ENCODE measurements around the gene AMBRA1. TPM values are rescaled to one million over a fixed set of nuclear protein-coding genes. Genes with fewer than 3 reads are reported as not detected.

Gene AMBRA1
- total and polyA plus RNA-seq, 2 of the 8 experiments (the other 6 are each of a cell fraction or from before 2014, with no cell fraction given): 14.2 to 37.4 TPM

DNA sequence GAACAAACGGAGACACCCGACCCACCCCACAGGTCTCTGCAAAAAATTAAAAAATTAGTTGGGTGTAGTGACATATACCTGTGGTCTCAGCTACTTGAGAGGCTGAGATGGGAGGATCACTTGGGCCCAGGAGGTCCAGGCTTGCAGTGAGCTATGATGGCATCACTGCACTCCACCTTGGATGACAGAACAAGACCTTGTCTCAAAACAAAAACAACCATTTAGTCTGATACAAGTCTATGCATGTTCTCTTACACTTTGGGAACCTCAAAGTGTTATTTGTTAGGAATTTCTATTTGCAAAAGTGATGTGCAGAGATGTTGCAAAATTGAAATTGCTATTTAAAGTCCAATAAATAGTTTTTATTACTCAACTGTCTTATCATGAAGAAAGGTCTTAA lies 37.9 kb upstream of the AMBRA1 start (continued):
- TF ChIP-seq, protein P1, sequence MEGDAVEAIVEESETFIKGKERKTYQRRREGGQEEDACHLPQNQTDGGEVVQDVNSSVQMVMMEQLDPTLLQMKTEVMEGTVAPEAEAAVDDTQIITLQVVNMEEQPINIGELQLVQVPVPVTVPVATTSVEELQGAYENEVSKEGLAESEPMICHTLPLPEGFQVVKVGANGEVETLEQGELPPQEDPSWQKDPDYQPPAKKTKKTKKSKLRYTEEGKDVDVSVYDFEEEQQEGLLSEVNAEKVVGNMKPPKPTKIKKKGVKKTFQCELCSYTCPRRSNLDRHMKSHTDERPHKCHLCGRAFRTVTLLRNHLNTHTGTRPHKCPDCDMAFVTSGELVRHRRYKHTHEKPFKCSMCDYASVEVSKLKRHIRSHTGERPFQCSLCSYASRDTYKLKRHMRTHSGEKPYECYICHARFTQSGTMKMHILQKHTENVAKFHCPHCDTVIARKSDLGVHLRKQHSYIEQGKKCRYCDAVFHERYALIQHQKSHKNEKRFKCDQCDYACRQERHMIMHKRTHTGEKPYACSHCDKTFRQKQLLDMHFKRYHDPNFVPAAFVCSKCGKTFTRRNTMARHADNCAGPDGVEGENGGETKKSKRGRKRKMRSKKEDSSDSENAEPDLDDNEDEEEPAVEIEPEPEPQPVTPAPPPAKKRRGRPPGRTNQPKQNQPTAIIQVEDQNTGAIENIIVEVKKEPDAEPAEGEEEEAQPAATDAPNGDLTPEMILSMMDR (IDR thresholded peaks at IDR 0.05; ENCODE audit: control extremely low read depth in 1 of 3, insufficient read depth in 1 of 3, low read depth in 1 of 3, low read length in 3 of 3): no peak
- TF ChIP-seq BCL11A (IDR thresholded peaks at IDR 0.05; ENCODE audit: low read depth in 2 of 2, low read length in 2 of 2) (no peak), BRCA1 (IDR thresholded peaks at IDR 0.05; ENCODE audit: low read depth, low read length) (no peak), SP1 (IDR thresholded peaks at IDR 0.05; ENCODE audit: low read depth, low read length) (no peak), RFX5 (IDR thresholded peaks at IDR 0.05; ENCODE audit: borderline replicate concordance, low read depth, low read length) (no peak), EGR1 (IDR thresholded peaks at IDR 0.05; ENCODE audit: borderline replicate concordance, low read depth, low read length) (no peak), TBP (IDR thresholded peaks at IDR 0.05; ENCODE audit: low read depth, low read length) (no peak)

Measured in H1 (cell line).